H1 (cell line): ENCODE measurements around the gene PPP2R3A. TPM values are rescaled to one million over a fixed set of nuclear protein-coding genes. Genes with fewer than 3 reads are reported as not detected.

Experiments used
- CREB1 ChIP-seq: IDR thresholded peaks from 2 replicates; pipeline ENCODE4 v1.6.1; 2012; ENCODE audit warnings: inconsistent platforms
- POU5F1 ChIP-seq: IDR thresholded peaks from 2 replicates; pipeline ENCODE4 v1.6.1; 2011; ENCODE audit warnings: low read depth, mild to moderate bottlenecking, low read length, moderate library complexity
- RAD21 ChIP-seq, 2 experiments: IDR thresholded peaks in 1 of 2; conservative IDR thresholded peaks in 1 of 2; 2 replicates each; pipeline ENCODE4 v1.6.1; 2011; ENCODE audit warnings: low read depth in 2 of 2, low read length in 2 of 2, improper control_type of control experiment in 1 of 2, inconsistent platforms in 1 of 2, mild to moderate bottlenecking in 1 of 2, moderate library complexity in 1 of 2
- polyA plus RNA-seq, 7 experiments: library from polyadenylated mRNA; depleted of rRNA in 3 of 7; stranded (reverse) in 5 of 7; unstranded in 2 of 7; fragments of >200 nt in 5 of 7; fragments of 200-250 nt in 2 of 7; gene quantifications; 1 replicate in 5 of 7; 2 replicates in 1 of 7; 4 replicates in 1 of 7; pipeline versions ENCODE4 v1.2.1 to v1.2.3, GENCODE V29; 2011 to 2013; ENCODE audit warnings: missing spikeins in 2 of 7, mixed read lengths in 2 of 7
- total RNA-seq: library from RNA; stranded (reverse); fragmentation: NEBNext Ultra II Directional; extraction: Animal tissue kit (Norgen Biotek cat#: 25700); gene quantifications from 2 replicates; pipeline ENCODE4 v1.2.1, GENCODE V29; 2021

The PPP2R3A gene
- total and polyA plus RNA-seq, 2 of the 8 experiments (the other 6 are each of a cell fraction or from before 2014, with no cell fraction given): 4.1 to 15.2 TPM

GRCh38 chr3:136018876-136019275, 53.3 kb downstream of the PPP2R3A start (continued):
- TF ChIP-seq RAD21 (IDR thresholded peaks at IDR 0.05 in 1 of 2, conservative IDR thresholded peaks at IDR 0.05 in 1 of 2; ENCODE audit: low read depth in 2 of 2, low read length in 2 of 2) (no peak), CREB1 (no peak), POU5F1 (no peak)
